A549 (cell line): ENCODE results near the gene EML1. TPM values are rescaled to one million over a fixed set of nuclear protein-coding genes. Genes with fewer than 3 reads are reported as not detected.

Experiments
- ATAC-seq, 2 experiments: fragments of 200-7000 bp in 1 of 2; fragments of >200 bp in 1 of 2; cut with Nextera tagmentation in 1 of 2; cut with Tn5 transposase in 1 of 2; 3 replicates each; pipeline versions ENCODE4 v1.8.0 to v1.9.1; 2018 to 2020; ENCODE audit warnings: mild to moderate bottlenecking in 1 of 2, moderate library complexity in 1 of 2
- CTCF ChIA-PET: fragments of 300-600 bp; sonication (Branson Sonifier 250); formaldehyde crosslinking; extraction: SDS; loops from one replicate; lab custom pipeline; 2021; ENCODE audit warnings: antibody characterized with exemption, inconsistent platforms; lab: Yijun Ruan, JAX
- POLR2A ChIA-PET: fragments of 350-600 bp; formaldehyde crosslinking; extraction: SDS; loops from one replicate; lab custom pipeline; 2021; ENCODE audit warnings: antibody characterized with exemption, inconsistent platforms; lab: Yijun Ruan, JAX
- DNase-seq, 2 experiments: peaks; one replicate each; pipeline versions ENCODE4 v3.0.0 to v3.0.0-alpha.2; 2011 to 2016; ENCODE audit warnings: low read depth in 1 of 2, low spot score in 1 of 2
- FAIRE-seq: peaks from 2 replicates; lab custom pipeline; 2011; peaks lifted over from hg19 to GRCh38; lab: Jason Lieb, UNC
- H3K27ac ChIP-seq, 2 experiments: fragments of >200 bp; sonication (Bioruptor Twin); formaldehyde crosslinking; 3 replicates each; pipeline ENCODE4 v1.5.1; 2016 to 2017
- H3K4me1 ChIP-seq: fragments of >200 bp; sonication (Bioruptor Twin); formaldehyde crosslinking; 3 replicates; pipeline ENCODE4 v1.6.1; 2016
- H3K4me2 ChIP-seq: fragments of >200 bp; sonication (Bioruptor Twin); formaldehyde crosslinking; 3 replicates; pipeline ENCODE4 v1.6.1; 2016
- H3K4me3 ChIP-seq: fragments of >200 bp; sonication (Bioruptor Twin); formaldehyde crosslinking; 3 replicates; pipeline ENCODE4 v1.5.1; 2016
- H3K9me3 ChIP-seq: fragments of >200 bp; sonication (Bioruptor Twin); formaldehyde crosslinking; 3 replicates; pipeline ENCODE4 v1.6.1; 2016
- BCL3 ChIP-seq: fragments of >200 bp; sonication (Bioruptor Twin); formaldehyde crosslinking; IDR thresholded peaks from 3 replicates; pipeline ENCODE4 v1.6.1; 2016
- CBX8 ChIP-seq: fragments of 200-600 bp; sonication (generic); IDR thresholded peaks from 2 replicates; pipeline ENCODE4 v1.6.1; 2016
- EHF ChIP-seq: fragments of 250-450 bp; sonication (Bioruptor Pico); IDR thresholded peaks from 2 replicates; pipeline ENCODE4 v1.5.0; 2020; ENCODE audit warnings: mild to moderate bottlenecking
- ELK1 ChIP-seq: fragments of 150-350 bp; IDR thresholded peaks from 2 replicates; pipeline ENCODE4 v1.6.1; 2014; ENCODE audit warnings: low read depth, mild to moderate bottlenecking, low read length
- EP300 ChIP-seq, 2 experiments: fragments of >200 bp; sonication (Bioruptor Twin); formaldehyde crosslinking; IDR thresholded peaks; 2 replicates in 1 of 2; 3 replicates in 1 of 2; pipeline ENCODE4 v1.6.1; 2016 to 2017
- FOSL2 ChIP-seq, 2 experiments: fragments of 450-650 bp in 1 of 2; fragments of >200 bp in 1 of 2; sonication (Bioruptor Twin) in 1 of 2; formaldehyde crosslinking; IDR thresholded peaks; 2 replicates each; pipeline versions ENCODE4 v1.5.0 to v1.6.1; 2016 to 2020; ENCODE audit warnings: mild to moderate bottlenecking in 1 of 2, moderate library complexity in 1 of 2
- FOXS1 ChIP-seq: fragments of 250-450 bp; sonication (Bioruptor Pico); IDR thresholded peaks from 2 replicates; pipeline ENCODE4 v1.5.0; 2020; ENCODE audit warnings: mild to moderate bottlenecking, moderate library complexity
- HOXA7 ChIP-seq: fragments of 250-450 bp; sonication (Bioruptor Pico); IDR thresholded peaks from 2 replicates; pipeline ENCODE4 v1.5.0; 2020; ENCODE audit warnings: mild to moderate bottlenecking, moderate library complexity
- HOXB13 ChIP-seq: fragments of 250-450 bp; sonication (Bioruptor Pico); IDR thresholded peaks from 2 replicates; pipeline ENCODE4 v1.5.0; 2020; ENCODE audit warnings: low read depth, mild to moderate bottlenecking, moderate library complexity
- JUNB ChIP-seq: fragments of >200 bp; sonication (Bioruptor Twin); formaldehyde crosslinking; IDR thresholded peaks from 2 replicates; pipeline ENCODE4 v1.6.1; 2016
- KDM1A ChIP-seq: fragments of 200-600 bp; sonication (generic); IDR thresholded peaks from 2 replicates; pipeline ENCODE4 v1.6.1; 2016; ENCODE audit warnings: low read depth, mild to moderate bottlenecking
- KDM5A ChIP-seq: fragments of 200-600 bp; sonication (generic); IDR thresholded peaks from 2 replicates; pipeline ENCODE4 v1.6.1; 2016; ENCODE audit warnings: antibody characterized with exemption, mild to moderate bottlenecking
- MAZ ChIP-seq: fragments of 150-350 bp; IDR thresholded peaks from 2 replicates; pipeline ENCODE4 v1.6.1; 2014; ENCODE audit warnings: antibody characterized with exemption, low read depth, low read length, borderline replicate concordance
- MYC ChIP-seq: IDR thresholded peaks from 2 replicates; pipeline ENCODE4 v1.6.1; 2012; ENCODE audit warnings: mild to moderate bottlenecking, inconsistent platforms, low read length, improper control_type of control experiment, borderline replicate concordance
- NFE2L2 ChIP-seq: fragments of 150-350 bp; conservative IDR thresholded peaks from 2 replicates; pipeline ENCODE4 v1.6.1; 2014; ENCODE audit warnings: low read length
- NR3C1 ChIP-seq: fragments of >200 bp; sonication (Bioruptor Twin); formaldehyde crosslinking; IDR thresholded peaks from 3 replicates; pipeline ENCODE4 v1.6.1; 2017
- POLR2AphosphoS2 ChIP-seq: conservative IDR thresholded peaks from 2 replicates; pipeline ENCODE4 v1.6.1; 2012; ENCODE audit warnings: low read length, improper control_type of control experiment, inconsistent platforms
- RCOR1 ChIP-seq: fragments of 150-350 bp; IDR thresholded peaks from 2 replicates; pipeline ENCODE4 v1.6.1; 2014; ENCODE audit warnings: antibody characterized with exemption, low read length, low read depth
- REST ChIP-seq: fragments of 200-600 bp; sonication (generic); IDR thresholded peaks from 2 replicates; pipeline ENCODE4 v1.6.1; 2016; ENCODE audit warnings: antibody characterized with exemption, mild to moderate bottlenecking, moderate library complexity
- RFX5 ChIP-seq: fragments of 450-650 bp; IDR thresholded peaks from 2 replicates; pipeline ENCODE4 v1.7.1; 2014; ENCODE audit warnings: antibody characterized with exemption, mild to moderate bottlenecking, moderate library complexity
- RNF2 ChIP-seq: fragments of 200-600 bp; sonication (generic); IDR thresholded peaks from 2 replicates; pipeline ENCODE4 v1.6.1; 2016; ENCODE audit warnings: low read depth, mild to moderate bottlenecking, antibody characterized with exemption, moderate library complexity, borderline replicate concordance
- ZNF302 ChIP-seq: fragments of 250-450 bp; sonication (Bioruptor Pico); IDR thresholded peaks from 2 replicates; pipeline ENCODE4 v1.9.0; 2021; ENCODE audit warnings: inconsistent platforms, mild to moderate bottlenecking, moderate library complexity
- ZSCAN20 ChIP-seq: fragments of 250-450 bp; sonication (Bioruptor Pico); IDR thresholded peaks from 2 replicates; pipeline ENCODE4 v1.8.0; 2022; ENCODE audit warnings: mild to moderate bottlenecking, moderate library complexity
- WGBS: methylation state at CpG from one replicate; pipeline ENCODE4 v1.1.6; 2017; ENCODE audit errors: missing lambda C conversion rate; 5-methylcytosine and 5-hydroxymethylcytosine counted together
- polyA plus RNA-seq, 4 experiments: library from polyadenylated mRNA; depleted of rRNA in 3 of 4; stranded (reverse); fragments of >200 nt; fragmentation: RNase III in 1 of 4; extraction: RNeasy Plus Mini Kit Qiagen cat#74134 plus additional on column Dnase treatment in 1 of 4; gene quantifications; 2 replicates in 3 of 4; 3 replicates in 1 of 4; pipeline ENCODE4 v1.2.3, GENCODE V29; 2011 to 2017
- TF ChIP-seq, protein P1 (sequence below): fragments of 450-650 bp; IDR thresholded peaks from 2 replicates; pipeline ENCODE4 v1.6.1; 2014; ENCODE audit warnings: antibody characterized with exemption
- TF ChIP-seq, protein P2 (sequence below): IDR thresholded peaks from 2 replicates; pipeline ENCODE4 v1.6.1; 2012
- TF ChIP-seq, protein P3 (sequence below): IDR thresholded peaks from 2 replicates; pipeline ENCODE4 v1.6.1; 2012

The EML1 gene
- polyA plus RNA-seq, 2 of the 4 experiments (the other 2 are of a cell fraction) = 29.7 to 30.8 TPM

- 83% methylated on average over 5 of the region's 5 CpGs for WGBS
- H3K4me3 ChIP-seq = no peak overlapping the region
- TF ChIP-seq EP300 (IDR thresholded peaks at IDR 0.05) = no peak
- no peak for TF ChIP-seq FOSL2 (IDR thresholded peaks at IDR 0.05)
- TF ChIP-seq FOSL2 (CRISPR knock-in tag; IDR thresholded peaks at IDR 0.05) = no peak
- TF ChIP-seq, protein P1, sequence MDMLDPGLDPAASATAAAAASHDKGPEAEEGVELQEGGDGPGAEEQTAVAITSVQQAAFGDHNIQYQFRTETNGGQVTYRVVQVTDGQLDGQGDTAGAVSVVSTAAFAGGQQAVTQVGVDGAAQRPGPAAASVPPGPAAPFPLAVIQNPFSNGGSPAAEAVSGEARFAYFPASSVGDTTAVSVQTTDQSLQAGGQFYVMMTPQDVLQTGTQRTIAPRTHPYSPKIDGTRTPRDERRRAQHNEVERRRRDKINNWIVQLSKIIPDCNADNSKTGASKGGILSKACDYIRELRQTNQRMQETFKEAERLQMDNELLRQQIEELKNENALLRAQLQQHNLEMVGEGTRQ = no peak
- TF ChIP-seq FOXS1 (CRISPR knock-in tag) = no peak
- TF ChIP-seq, protein P2, sequence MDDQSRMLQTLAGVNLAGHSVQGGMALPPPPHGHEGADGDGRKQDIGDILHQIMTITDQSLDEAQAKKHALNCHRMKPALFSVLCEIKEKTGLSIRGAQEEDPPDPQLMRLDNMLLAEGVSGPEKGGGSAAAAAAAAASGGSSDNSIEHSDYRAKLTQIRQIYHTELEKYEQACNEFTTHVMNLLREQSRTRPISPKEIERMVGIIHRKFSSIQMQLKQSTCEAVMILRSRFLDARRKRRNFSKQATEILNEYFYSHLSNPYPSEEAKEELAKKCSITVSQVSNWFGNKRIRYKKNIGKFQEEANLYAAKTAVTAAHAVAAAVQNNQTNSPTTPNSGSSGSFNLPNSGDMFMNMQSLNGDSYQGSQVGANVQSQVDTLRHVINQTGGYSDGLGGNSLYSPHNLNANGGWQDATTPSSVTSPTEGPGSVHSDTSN = no peak
- TF ChIP-seq ZSCAN20 (CRISPR knock-in tag) = no peak
- TF ChIP-seq HOXB13 (CRISPR knock-in tag) = no peak
- no peak for TF ChIP-seq BCL3
- TF ChIP-seq JUNB = no peak
- no peak for TF ChIP-seq CBX8
- no peak for TF ChIP-seq RFX5
- FAIRE-seq (no peak), DNase-seq (no peak), ATAC-seq (no peak)
- ChIA-PET POLR2A (no interaction called here), CTCF (interaction anchor here (1.1 to 2.2 kb wide), 2 partner anchors 124 to 167 kb away, joined by 4 to 7 read pairs; no protein-coding TSS in a partner anchor)
- H3K4me1 ChIP-seq = peaks cover 4% of the 10 kb centered on the region; the same call in 1 of the 3 replicates
- no peak overlapping the region for H3K27ac ChIP-seq
- no peaks in the 10 kb centered on the region for H3K9me3 ChIP-seq
- no peak overlapping the region for H3K4me2 ChIP-seq
Observed at GRCh38 chr14:99854831-99855230, 61.6 kb downstream of the EML1 start.

GRCh38 chr14:99855271-99855670 is 62.1 kb downstream of the EML1 start:
- Histone ChIP-seq H3K9me3 (no peaks in the 10 kb centered on the region), H3K4me3 (no peak overlapping the region), H3K4me2 (no peak overlapping the region), H3K4me1 (peaks cover 4% of the 10 kb centered on the region; the same call in 1 of the 3 replicates), H3K27ac (no peak overlapping the region)
- ATAC-seq (no peak), DNase-seq (no peak), FAIRE-seq (peak; percentile 28)
- CTCF ChIA-PET = interaction anchor here (0.6 to 1.1 kb wide), 2 partner anchors 167 to 344 kb away, joined by 4 to 6 read pairs; no protein-coding TSS in a partner anchor
- POLR2A ChIA-PET = no interaction called here
- no peak for TF ChIP-seq MAZ
- TF ChIP-seq HOXB13 (CRISPR knock-in tag) = no peak
- no peak for TF ChIP-seq POLR2AphosphoS2
- TF ChIP-seq HOXA7 (CRISPR knock-in tag) = no peak
- TF ChIP-seq KDM1A = no peak
- TF ChIP-seq MYC = no peak
- no peak for TF ChIP-seq ZNF302 (CRISPR knock-in tag)
- no peak for TF ChIP-seq EHF (CRISPR knock-in tag)
- TF ChIP-seq KDM5A = no peak
- no peak for TF ChIP-seq REST
- TF ChIP-seq, protein P3, sequence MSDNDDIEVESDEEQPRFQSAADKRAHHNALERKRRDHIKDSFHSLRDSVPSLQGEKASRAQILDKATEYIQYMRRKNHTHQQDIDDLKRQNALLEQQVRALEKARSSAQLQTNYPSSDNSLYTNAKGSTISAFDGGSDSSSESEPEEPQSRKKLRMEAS = no peak
- TF ChIP-seq BCL3 = no peak
- TF ChIP-seq NR3C1 = no peak
- TF ChIP-seq ELK1 = no peak
- TF ChIP-seq NFE2L2 = no peak
- no peak for TF ChIP-seq RNF2
- TF ChIP-seq RCOR1 = no peak
- TF ChIP-seq, all 56 proteins: peak for 0
